GM23248 (cell line): Measurements from ENCODE around the gene KIF4A.

Experiments
- EZH2 ChIP-seq: fragments of 200-600 bp; sonication (generic); IDR thresholded peaks from 2 replicates; pipeline ENCODE4 v1.6.1; 2018; ENCODE audit warnings: antibody characterized with exemption, mild to moderate bottlenecking; ENCODE audit not compliant: insufficient read depth, poor library complexity, severe bottlenecking
- EZH2phosphoT487 ChIP-seq: fragments of 200-600 bp; sonication (generic); IDR thresholded peaks from 2 replicates; pipeline ENCODE4 v1.6.1; 2018; ENCODE audit warnings: antibody characterized with exemption, moderate library complexity, mild to moderate bottlenecking, low read depth; ENCODE audit not compliant: insufficient read depth

GRCh38 chrX:70244881-70245280 lies 45.0 kb upstream of the KIF4A start:
- TF ChIP-seq EZH2 (no peak), EZH2phosphoT487 (no peak)
